KMS-11 (cell line): Measurements from ENCODE around the gene PDE4D.

Experiments
- H2AFZ ChIP-seq: fragments of 200-600 bp; sonication (generic); 2 replicates; pipeline ENCODE4 v1.6.1; 2016; ENCODE audit warnings: antibody characterized with exemption, mixed run types, low read depth
- H3K27ac ChIP-seq: fragments of 200-600 bp; sonication (generic); 2 replicates; pipeline ENCODE4 v1.6.1; 2016; ENCODE audit warnings: mild to moderate bottlenecking, mixed run types
- H3K27me3 ChIP-seq: fragments of 200-600 bp; sonication (generic); 2 replicates; pipeline ENCODE4 v1.6.1; 2017; ENCODE audit warnings: mild to moderate bottlenecking, low read depth, mixed run types, moderate library complexity; ENCODE audit not compliant: insufficient read depth
- H3K36me3 ChIP-seq: fragments of 200-600 bp; sonication (generic); 2 replicates; pipeline ENCODE4 v1.6.1; 2017; ENCODE audit warnings: mild to moderate bottlenecking, mixed run types; ENCODE audit not compliant: insufficient read depth
- H3K4me1 ChIP-seq: fragments of 200-600 bp; sonication (generic); 2 replicates; pipeline ENCODE4 v1.6.1; 2016; ENCODE audit warnings: mild to moderate bottlenecking, low read depth, mixed run types; ENCODE audit not compliant: poor library complexity, severe bottlenecking
- H3K4me2 ChIP-seq: fragments of 200-600 bp; sonication (generic); 2 replicates; pipeline ENCODE4 v1.7.0; 2016; ENCODE audit warnings: mild to moderate bottlenecking, mixed run types
- H3K4me3 ChIP-seq: fragments of 200-600 bp; sonication (generic); IDR thresholded peaks from 2 replicates; pipeline ENCODE4 v1.6.1; 2017; ENCODE audit warnings: low read depth, low read length, mixed read lengths; ENCODE audit not compliant: insufficient read depth
- H3K79me2 ChIP-seq: fragments of 200-600 bp; sonication (generic); 2 replicates; pipeline ENCODE4 v1.6.1; 2016; ENCODE audit warnings: low read depth, mixed run types; ENCODE audit not compliant: insufficient read depth
- H3K9ac ChIP-seq: fragments of 200-600 bp; sonication (generic); 2 replicates; pipeline ENCODE4 v1.6.1; 2016; ENCODE audit warnings: mild to moderate bottlenecking, mixed run types
- H4K20me1 ChIP-seq: fragments of 200-600 bp; sonication (generic); 2 replicates; pipeline ENCODE4 v1.6.1; 2016; ENCODE audit warnings: mild to moderate bottlenecking, mixed run types; ENCODE audit not compliant: insufficient read depth
- TF ChIP-seq, protein P1 (sequence below): fragments of 200-600 bp; sonication (generic); conservative IDR thresholded peaks from 2 replicates; pipeline ENCODE4 v1.6.1; 2017; ENCODE audit warnings: low read depth, mild to moderate bottlenecking, antibody characterized with exemption, low read length, moderate library complexity, mixed read lengths

The PDE4D gene

GRCh38 chr5:59066367-59067163, 827.0 kb downstream of the PDE4D start:
- Histone ChIP-seq H2AFZ (peak overlapping the region; percentile 20), H3K4me1 (peaks cover 79% of the 10 kb centered on the region)

DNA sequence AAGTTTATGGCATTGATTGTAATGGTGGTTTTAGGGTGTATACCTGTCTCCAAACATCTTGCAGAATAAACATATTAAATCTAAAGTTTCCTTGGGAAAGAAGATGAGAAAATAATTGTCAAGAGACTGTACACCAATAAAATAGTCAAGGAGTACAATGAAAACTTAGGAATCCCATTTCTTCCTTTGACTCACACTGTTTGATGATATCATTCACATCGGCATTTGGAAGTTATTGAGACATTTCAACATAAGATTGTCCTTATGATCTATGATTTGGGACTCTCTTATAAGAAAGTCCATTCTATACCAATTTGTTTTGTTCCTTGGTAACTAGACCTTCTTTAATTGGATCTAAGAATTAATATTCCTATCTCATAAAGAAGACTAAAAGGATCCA, 828.0 kb downstream of the PDE4D start:
- H4K20me1 ChIP-seq: no peaks in the 10 kb centered on the region
- H3K79me2 ChIP-seq: no peaks in the 10 kb centered on the region
- no peak overlapping the region for H2AFZ ChIP-seq
- no peak overlapping the region for H3K4me3 ChIP-seq
- no peaks in the 10 kb centered on the region for H3K27me3 ChIP-seq
- H3K9ac ChIP-seq: no peak overlapping the region
- peak overlapping the region; percentile 70; the same call in 1 of the 2 replicates for H3K27ac ChIP-seq
- no peaks in the 10 kb centered on the region for H3K36me3 ChIP-seq
- peaks cover 79% of the 10 kb centered on the region for H3K4me1 ChIP-seq
- TF ChIP-seq, protein P1, sequence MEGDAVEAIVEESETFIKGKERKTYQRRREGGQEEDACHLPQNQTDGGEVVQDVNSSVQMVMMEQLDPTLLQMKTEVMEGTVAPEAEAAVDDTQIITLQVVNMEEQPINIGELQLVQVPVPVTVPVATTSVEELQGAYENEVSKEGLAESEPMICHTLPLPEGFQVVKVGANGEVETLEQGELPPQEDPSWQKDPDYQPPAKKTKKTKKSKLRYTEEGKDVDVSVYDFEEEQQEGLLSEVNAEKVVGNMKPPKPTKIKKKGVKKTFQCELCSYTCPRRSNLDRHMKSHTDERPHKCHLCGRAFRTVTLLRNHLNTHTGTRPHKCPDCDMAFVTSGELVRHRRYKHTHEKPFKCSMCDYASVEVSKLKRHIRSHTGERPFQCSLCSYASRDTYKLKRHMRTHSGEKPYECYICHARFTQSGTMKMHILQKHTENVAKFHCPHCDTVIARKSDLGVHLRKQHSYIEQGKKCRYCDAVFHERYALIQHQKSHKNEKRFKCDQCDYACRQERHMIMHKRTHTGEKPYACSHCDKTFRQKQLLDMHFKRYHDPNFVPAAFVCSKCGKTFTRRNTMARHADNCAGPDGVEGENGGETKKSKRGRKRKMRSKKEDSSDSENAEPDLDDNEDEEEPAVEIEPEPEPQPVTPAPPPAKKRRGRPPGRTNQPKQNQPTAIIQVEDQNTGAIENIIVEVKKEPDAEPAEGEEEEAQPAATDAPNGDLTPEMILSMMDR: no peak
- H3K4me2 ChIP-seq: peak overlapping the region; percentile 90; the same call in 1 of the 2 replicates

More at GRCh38 chr5:59066367-59067163, 827.0 kb downstream of the PDE4D start:
- H3K27ac ChIP-seq: peak overlapping the region; percentile 70
- peak overlapping the region; percentile 10; the same call in 1 of the 2 replicates for H3K9ac ChIP-seq
- no peaks in the 10 kb centered on the region for H3K79me2 ChIP-seq
- H3K27me3 ChIP-seq: no peaks in the 10 kb centered on the region
- peak overlapping the region; percentile 90 for H3K4me2 ChIP-seq
- no peaks in the 10 kb centered on the region for H3K36me3 ChIP-seq
- no peak overlapping the region for H3K4me3 ChIP-seq
- no peaks in the 10 kb centered on the region for H4K20me1 ChIP-seq
- TF ChIP-seq, protein P1: no peak

DNA sequence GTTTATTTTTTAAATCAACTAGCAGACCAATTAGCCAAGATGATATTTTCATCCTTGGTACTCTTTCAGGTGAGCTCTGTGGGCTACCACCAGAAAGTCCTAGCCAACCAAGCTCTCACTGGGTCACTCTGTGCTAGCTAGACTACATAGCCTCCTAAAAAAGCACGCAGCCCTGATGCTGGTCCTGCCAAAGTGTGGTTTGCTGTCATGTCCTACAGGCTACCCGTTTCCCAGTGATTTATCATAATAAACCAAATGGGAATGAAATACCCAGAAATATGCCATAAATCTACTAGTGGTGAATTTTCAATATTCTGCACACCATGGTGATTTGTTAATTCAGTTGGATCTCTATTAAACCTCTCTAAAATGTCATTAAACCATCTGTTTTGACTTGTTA, 829.2 kb downstream of the PDE4D start:
- no peak overlapping the region for H3K9ac ChIP-seq
- no peaks in the 10 kb centered on the region for H3K36me3 ChIP-seq
- H3K79me2 ChIP-seq: no peaks in the 10 kb centered on the region
- H3K4me1 ChIP-seq: peaks cover 73% of the 10 kb centered on the region
- no peak overlapping the region for H3K4me3 ChIP-seq
- TF ChIP-seq, protein P1: no peak
- no peaks in the 10 kb centered on the region for H4K20me1 ChIP-seq
- H3K27me3 ChIP-seq: no peaks in the 10 kb centered on the region
- H2AFZ ChIP-seq: no peak overlapping the region
- H3K27ac ChIP-seq: no peak overlapping the region
- H3K4me2 ChIP-seq: peak overlapping the region; percentile 18; the same call in 1 of the 2 replicates

DNA sequence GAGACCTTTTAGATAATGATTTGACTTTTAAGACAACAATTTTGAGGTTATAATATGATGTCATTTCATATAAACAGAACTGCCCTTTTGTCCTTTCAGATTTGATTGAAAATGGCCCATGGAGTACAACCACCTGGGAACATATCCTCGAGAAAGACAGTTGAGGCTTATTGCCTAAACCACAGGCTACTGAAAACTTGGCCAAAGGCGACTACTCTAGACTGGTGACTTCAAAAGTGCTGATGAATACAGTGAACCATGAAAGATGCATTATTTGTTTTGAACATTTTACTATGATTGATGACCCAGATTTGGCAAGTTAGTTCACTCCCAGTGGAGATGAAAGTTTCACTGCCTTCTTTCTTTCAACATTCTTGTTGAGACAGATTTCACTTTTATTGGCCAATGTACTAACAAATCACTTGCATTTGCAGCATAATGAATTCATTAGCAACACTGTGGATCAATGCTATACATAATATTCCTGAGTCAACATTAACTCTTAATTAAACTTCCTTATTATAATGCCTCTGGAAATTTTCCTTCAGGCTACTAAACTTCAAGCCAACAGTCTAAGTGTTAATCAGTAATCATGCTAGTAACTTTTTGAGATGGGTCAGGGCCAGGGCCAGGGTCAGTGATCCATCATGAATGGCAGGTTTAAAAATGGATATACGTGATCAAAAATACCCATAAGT, 830.4 kb downstream of the PDE4D start:
- Histone ChIP-seq H3K4me2 (peak overlapping the region; percentile 58), H3K36me3 (no peaks in the 10 kb centered on the region), H3K79me2 (no peaks in the 10 kb centered on the region), H3K4me1 (peaks cover 61% of the 10 kb centered on the region), H2AFZ (no peak overlapping the region), H3K9ac (no peak overlapping the region), H3K27me3 (no peaks in the 10 kb centered on the region), H3K4me3 (no peak overlapping the region), H3K27ac (no peak overlapping the region; the same call in 1 of the 2 replicates), H4K20me1 (no peaks in the 10 kb centered on the region)
- TF ChIP-seq, protein P1: no peak
